A549 treated with ZK216348 at 1 μM for 4 hours (cell line): ENCODE data around the gene STRN3. TPM values are rescaled to one million over a fixed set of nuclear protein-coding genes. Genes with fewer than 3 reads are reported as not detected.

Source experiments
- total RNA-seq: library from RNA; stranded (reverse); fragments of 200-300 nt; extraction: Qiagen RNA extraction; gene quantifications from 5 replicates; pipeline ENCODE4 v1.2.3, GENCODE V29; 2022; ENCODE audit warnings: low read depth

STRN3 gene, protein sequence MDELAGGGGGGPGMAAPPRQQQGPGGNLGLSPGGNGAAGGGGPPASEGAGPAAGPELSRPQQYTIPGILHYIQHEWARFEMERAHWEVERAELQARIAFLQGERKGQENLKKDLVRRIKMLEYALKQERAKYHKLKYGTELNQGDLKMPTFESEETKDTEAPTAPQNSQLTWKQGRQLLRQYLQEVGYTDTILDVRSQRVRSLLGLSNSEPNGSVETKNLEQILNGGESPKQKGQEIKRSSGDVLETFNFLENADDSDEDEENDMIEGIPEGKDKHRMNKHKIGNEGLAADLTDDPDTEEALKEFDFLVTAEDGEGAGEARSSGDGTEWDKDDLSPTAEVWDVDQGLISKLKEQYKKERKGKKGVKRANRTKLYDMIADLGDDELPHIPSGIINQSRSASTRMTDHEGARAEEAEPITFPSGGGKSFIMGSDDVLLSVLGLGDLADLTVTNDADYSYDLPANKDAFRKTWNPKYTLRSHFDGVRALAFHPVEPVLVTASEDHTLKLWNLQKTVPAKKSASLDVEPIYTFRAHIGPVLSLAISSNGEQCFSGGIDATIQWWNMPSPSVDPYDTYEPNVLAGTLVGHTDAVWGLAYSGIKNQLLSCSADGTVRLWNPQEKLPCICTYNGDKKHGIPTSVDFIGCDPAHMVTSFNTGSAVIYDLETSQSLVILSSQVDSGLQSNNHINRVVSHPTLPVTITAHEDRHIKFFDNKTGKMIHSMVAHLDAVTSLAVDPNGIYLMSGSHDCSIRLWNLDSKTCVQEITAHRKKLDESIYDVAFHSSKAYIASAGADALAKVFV
- total RNA-seq: 14.2 to 19.1 TPM (median 16.1 TPM) in 5 replicates

DNA sequence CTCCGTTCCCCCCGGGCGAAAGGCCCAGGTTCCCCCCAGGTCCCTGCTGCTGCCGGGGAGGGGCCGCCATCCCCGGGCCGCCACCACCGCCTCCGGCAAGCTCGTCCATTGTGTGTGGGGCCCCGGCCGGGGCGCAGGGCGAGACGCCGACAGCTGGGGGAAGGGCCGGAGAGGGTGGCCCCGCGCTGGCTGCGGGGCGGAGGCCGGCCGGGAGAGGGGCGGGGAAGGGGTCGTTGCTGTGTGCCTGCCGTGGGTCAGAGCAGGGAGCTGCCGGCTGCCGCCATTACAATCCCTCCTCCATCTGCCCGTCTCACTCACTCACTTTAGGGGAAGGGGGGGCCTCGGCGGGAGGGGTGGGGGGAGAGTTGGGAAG lies at the start of gene STRN3:
Gene STRN3, minus strand, starts transcription at position 303 of the 373 bp plus-strand sequence. Its CDS starts 194 bp downstream, at position 109.

DNA sequence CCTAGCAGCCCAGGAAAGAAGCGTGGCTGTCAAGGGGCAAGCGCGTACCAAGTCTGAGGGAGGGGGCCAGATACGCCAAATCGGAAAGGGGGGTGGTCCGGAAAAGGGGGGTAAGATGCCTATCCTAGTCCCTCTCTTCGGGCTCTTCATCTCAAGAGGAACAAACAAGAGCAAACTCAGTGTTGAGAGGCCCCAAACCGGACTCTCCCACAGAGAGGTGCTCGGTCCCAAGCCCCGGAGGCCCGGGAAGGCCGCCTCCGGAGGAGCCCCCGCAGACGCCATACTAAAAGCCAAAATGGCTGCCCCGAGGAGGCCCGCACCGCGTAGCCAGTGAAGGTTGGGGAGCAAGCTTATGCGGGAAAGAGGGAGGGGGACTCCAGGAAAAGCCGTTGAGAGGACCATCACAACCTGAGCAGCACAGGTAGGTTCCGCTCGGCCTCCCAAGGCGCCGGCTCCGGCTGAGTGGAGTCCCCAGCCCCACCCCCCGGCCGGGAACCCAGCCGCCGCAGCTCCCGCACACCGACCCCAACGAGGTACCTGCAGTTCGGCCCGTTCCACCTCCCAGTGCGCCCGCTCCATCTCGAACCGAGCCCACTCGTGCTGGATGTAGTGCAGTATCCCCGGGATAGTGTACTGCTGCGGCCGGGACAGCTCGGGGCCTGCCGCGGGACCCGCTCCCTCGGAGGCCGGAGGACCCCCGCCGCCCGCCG lies 657 bp downstream of the STRN3 start, which contains the start of gene AP4S1:
Gene AP4S1, plus strand, starts transcription at position 283 of the 710 bp plus-strand sequence. CDS start 40,548 bp downstream, outside the sequence.

DNA sequence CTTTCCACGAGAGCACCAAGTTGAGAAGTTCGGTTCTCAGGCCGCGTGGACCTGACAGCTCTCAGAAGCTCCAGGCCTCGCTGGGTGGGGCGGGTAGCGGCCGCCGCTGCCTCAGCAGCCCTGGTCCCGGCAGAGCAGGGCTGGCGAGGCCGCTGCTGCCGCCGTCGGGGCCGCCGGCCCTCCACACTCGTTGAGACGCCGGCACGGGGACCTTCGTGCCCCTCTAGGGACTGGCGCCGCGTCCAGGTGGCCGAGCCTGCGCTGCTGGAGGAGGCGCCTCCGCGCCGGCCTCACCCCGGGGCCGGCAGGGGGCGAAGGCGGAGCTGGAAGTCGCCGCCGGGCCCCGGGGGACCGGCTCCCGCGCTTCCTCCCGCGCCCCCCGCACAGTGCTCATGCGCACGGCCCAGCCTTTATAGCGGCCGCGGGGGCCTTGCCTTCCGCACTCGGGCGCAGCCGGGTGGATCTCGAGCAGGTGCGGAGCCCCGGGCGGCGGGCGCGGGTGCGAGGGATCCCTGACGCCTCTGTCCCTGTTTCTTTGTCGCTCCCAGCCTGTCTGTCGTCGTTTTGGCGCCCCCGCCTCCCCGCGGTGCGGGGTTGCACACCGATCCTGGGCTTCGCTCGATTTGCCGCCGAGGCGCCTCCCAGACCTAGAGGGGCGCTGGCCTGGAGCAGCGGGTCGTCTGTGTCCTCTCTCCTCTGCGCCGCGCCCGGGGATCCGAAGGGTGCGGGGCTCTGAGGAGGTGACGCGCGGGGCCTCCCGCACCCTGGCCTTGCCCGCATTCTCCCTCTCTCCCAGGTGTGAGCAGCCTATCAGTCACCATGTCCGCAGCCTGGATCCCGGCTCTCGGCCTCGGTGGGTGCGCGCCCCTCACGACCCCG lies 151.8 kb downstream of the STRN3 start, which contains the start of gene COCH:
Gene COCH, plus strand, starts transcription at position 440 of the 879 bp plus-strand sequence. Its CDS starts 380 bp downstream, at position 820.

Other genes with a start within 250 kb of the STRN3 start
- gene COCH, start 151.8 kb downstream of the STRN3 start, total RNA-seq: 21.0 to 34.9 TPM (median 24.5 TPM) in 5 replicates
- 8.5 to 13.8 TPM (median 9.0 TPM) in 5 replicates for gene AP4S1, start 730 bp downstream of the STRN3 start, total RNA-seq
- gene HECTD1, start 181.4 kb upstream of the STRN3 start, total RNA-seq: 61.4 to 80.1 TPM (median 69.2 TPM) in 5 replicates